Suprapubic skin (tissue), 4 donors: ENCODE data around the gene AGO1. TPM values are rescaled to one million over a fixed set of nuclear protein-coding genes. Genes with fewer than 3 reads are reported as not detected.
A peak's percentile ranks its signal among the peaks of the same experiment; 100 is the strongest.

ENCODE experiments used
- DNase-seq, 2 donors: peaks; one replicate each; pipeline ENCODE4 v3.0.0-alpha.2; 2019; ENCODE audit warnings: low spot score in 2 of 2
- H3K27ac ChIP-seq: fragments of 200-600 bp; sonication (generic); one replicate; pipeline ENCODE4 v1.5.1; 2019
- H3K27me3 ChIP-seq: fragments of 200-600 bp; sonication (generic); one replicate; pipeline ENCODE4 v1.5.1; 2019
- H3K36me3 ChIP-seq: fragments of 200-600 bp; sonication (generic); one replicate; pipeline ENCODE4 v1.5.1; 2019
- H3K4me1 ChIP-seq: fragments of 200-600 bp; sonication (generic); one replicate; pipeline ENCODE4 v1.5.1; 2019
- H3K4me3 ChIP-seq: fragments of 200-600 bp; sonication (generic); one replicate; pipeline ENCODE4 v1.5.1; 2019; ENCODE audit warnings: mild to moderate bottlenecking
- H3K9me3 ChIP-seq: fragments of 200-600 bp; sonication (generic); one replicate; pipeline ENCODE4 v1.5.1; 2019
- EP300 ChIP-seq: sonication (generic); formaldehyde crosslinking; IDR thresholded peaks from one replicate; pipeline ENCODE4 v1.6.1; 2017; ENCODE audit warnings: antibody characterized with exemption
- POLR2A ChIP-seq, 2 donors: fragments of 450-650 bp; IDR thresholded peaks; one replicate each; pipeline ENCODE4 v1.6.1; 2017; ENCODE audit warnings: antibody characterized with exemption in 2 of 2, mild to moderate bottlenecking in 2 of 2, moderate library complexity in 2 of 2
- POLR2AphosphoS5 ChIP-seq, 3 donors: sonication (generic); formaldehyde crosslinking; IDR thresholded peaks; one replicate each; pipeline ENCODE4 v1.6.1; 2017; ENCODE audit warnings: antibody characterized with exemption in 3 of 3
- WGBS: methylation state at CpG from one replicate; pipeline ENCODE4 v1.1.5; 2018; 5-methylcytosine and 5-hydroxymethylcytosine counted together
- total RNA-seq, 4 donors: library from RNA; depleted of rRNA; stranded (reverse); fragments of >200 nt; gene quantifications; one replicate each; pipeline ENCODE4 v1.1.0, GENCODE V29; 2016
- TF ChIP-seq, protein P1 (sequence below), 2 donors: fragments of 200-600 bp in 1 of 2; fragments of 450-650 bp in 1 of 2; sonication (generic) in 1 of 2; IDR thresholded peaks; one replicate each; pipeline ENCODE4 v1.5.1; 2016 to 2019; ENCODE audit warnings: antibody characterized with exemption in 2 of 2, mild to moderate bottlenecking in 1 of 2, moderate library complexity in 1 of 2

AGO1 gene
- total RNA-seq, 4 donors from 2014 or later, result 21.6 to 48.4 (median 35.4) TPM

DNA sequence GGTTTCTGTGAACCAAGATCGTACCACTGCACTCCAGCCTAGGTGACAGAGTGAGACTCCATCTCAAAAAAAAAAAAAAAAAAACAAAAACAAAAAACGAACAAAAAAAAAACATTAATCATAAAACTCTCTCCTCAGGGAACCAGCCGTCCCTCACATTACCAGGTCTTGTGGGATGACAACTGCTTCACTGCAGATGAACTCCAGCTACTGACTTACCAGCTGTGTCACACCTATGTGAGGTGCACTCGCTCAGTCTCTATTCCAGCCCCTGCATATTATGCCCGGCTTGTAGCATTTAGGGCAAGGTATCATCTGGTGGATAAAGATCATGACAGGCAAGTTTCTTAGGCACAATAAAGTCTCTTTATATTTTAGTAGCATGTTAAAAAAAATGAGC is 32.3 kb upstream of the AGO1 start:
- TF ChIP-seq, protein P1, sequence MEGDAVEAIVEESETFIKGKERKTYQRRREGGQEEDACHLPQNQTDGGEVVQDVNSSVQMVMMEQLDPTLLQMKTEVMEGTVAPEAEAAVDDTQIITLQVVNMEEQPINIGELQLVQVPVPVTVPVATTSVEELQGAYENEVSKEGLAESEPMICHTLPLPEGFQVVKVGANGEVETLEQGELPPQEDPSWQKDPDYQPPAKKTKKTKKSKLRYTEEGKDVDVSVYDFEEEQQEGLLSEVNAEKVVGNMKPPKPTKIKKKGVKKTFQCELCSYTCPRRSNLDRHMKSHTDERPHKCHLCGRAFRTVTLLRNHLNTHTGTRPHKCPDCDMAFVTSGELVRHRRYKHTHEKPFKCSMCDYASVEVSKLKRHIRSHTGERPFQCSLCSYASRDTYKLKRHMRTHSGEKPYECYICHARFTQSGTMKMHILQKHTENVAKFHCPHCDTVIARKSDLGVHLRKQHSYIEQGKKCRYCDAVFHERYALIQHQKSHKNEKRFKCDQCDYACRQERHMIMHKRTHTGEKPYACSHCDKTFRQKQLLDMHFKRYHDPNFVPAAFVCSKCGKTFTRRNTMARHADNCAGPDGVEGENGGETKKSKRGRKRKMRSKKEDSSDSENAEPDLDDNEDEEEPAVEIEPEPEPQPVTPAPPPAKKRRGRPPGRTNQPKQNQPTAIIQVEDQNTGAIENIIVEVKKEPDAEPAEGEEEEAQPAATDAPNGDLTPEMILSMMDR (IDR thresholded peaks at IDR 0.05), result no peak
- TF ChIP-seq EP300 (no peak), POLR2AphosphoS5 (IDR thresholded peaks at IDR 0.05) (no peak), POLR2A (IDR thresholded peaks at IDR 0.05) (no peak)

DNA sequence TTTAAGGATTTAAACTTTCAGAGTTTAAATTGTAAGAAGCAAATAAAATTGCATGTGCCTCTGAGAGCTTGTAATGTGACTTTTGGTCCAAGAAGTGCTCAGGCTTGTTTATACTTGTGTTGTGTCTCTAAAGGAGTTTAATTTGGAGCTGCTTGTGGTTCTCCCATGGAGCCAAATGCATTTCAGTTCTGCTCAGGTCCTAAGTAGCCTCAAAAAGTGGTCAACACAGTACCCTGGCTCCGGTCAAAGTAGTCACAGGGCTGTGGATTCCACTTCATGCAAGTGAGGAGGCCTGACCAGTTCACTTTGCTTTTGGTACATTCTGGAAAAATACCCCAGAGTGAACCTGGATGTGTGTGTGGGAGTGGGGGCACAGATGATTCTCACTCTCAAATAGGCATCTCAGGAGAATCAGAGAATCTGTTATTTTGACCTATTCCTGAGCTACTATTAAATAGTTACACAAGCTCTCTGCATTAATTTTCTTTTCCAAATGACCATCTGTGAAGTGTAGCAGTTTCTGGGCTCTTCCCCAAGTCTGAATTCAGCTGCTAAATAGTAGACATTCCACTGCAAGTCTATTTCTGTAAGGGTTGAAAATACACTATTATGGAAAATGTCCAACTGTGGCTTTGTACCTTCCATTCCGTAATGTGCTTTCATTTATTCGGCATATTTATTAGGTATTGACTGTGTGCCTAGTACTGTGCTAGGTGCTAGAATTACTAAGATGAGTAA is 31.7 kb upstream of the AGO1 start:
- Histone ChIP-seq H3K36me3 (peaks cover 56% of the 10 kb centered on the region), H3K27ac (peak overlapping the region; percentile 61)

More for the DNA sequence above, 32.3 kb upstream of the AGO1 start:
- Histone ChIP-seq H3K27me3 (no peaks in the 10 kb centered on the region), H3K36me3 (peaks cover 59% of the 10 kb centered on the region), H3K4me3 (no peak overlapping the region), H3K9me3 (no peaks in the 10 kb centered on the region), H3K4me1 (peaks cover 20% of the 10 kb centered on the region), H3K27ac (peak overlapping the region; percentile 61)
- WGBS, result 49% methylated on average over 5 of the region's 5 CpGs
- DNase-seq, result no peak

DNA sequence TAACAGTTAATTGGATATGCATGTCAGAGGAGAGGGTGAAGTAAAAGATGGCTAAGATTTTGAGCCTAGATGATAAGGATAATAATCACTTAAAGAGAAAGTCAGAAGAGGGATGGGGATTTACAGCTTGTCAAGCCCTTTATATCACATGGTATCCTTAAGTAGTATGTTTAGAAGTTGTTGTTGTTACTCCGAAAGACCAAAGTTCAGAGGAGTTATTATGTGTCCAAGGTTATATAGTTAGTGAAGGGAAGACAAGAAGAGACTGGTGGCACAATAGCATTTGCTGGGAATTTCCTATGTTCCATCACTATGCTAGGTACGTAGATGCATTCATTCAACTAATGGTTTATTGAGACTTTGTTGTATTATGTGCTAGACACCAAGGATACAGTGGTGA is 30.8 kb upstream of the AGO1 start:
- DNase-seq, result no peak
- no peaks in the 10 kb centered on the region for H3K9me3 ChIP-seq
- H3K4me1 ChIP-seq, result peaks cover 20% of the 10 kb centered on the region
- no peaks in the 10 kb centered on the region for H3K27me3 ChIP-seq
- H3K36me3 ChIP-seq, result peaks cover 53% of the 10 kb centered on the region
- 38% methylated on average over 2 of the region's 2 CpGs for WGBS
- no peak overlapping the region for H3K27ac ChIP-seq
- TF ChIP-seq, protein P1 (IDR thresholded peaks at IDR 0.05), result no peak
- H3K4me3 ChIP-seq, result no peak overlapping the region

More for the DNA sequence above, 31.7 kb upstream of the AGO1 start:
- H3K27me3 ChIP-seq, result no peaks in the 10 kb centered on the region
- TF ChIP-seq POLR2A (IDR thresholded peaks at IDR 0.05), result no peak
- no peak for TF ChIP-seq POLR2AphosphoS5 (IDR thresholded peaks at IDR 0.05)
- no peak for TF ChIP-seq EP300
- TF ChIP-seq, protein P1 (IDR thresholded peaks at IDR 0.05), result no peak
- H3K4me3 ChIP-seq, result no peak overlapping the region
- no peak for DNase-seq
- H3K9me3 ChIP-seq, result no peaks in the 10 kb centered on the region
- WGBS, result 43% methylated on average over 3 of the region's 3 CpGs
- H3K4me1 ChIP-seq, result peaks cover 20% of the 10 kb centered on the region

DNA sequence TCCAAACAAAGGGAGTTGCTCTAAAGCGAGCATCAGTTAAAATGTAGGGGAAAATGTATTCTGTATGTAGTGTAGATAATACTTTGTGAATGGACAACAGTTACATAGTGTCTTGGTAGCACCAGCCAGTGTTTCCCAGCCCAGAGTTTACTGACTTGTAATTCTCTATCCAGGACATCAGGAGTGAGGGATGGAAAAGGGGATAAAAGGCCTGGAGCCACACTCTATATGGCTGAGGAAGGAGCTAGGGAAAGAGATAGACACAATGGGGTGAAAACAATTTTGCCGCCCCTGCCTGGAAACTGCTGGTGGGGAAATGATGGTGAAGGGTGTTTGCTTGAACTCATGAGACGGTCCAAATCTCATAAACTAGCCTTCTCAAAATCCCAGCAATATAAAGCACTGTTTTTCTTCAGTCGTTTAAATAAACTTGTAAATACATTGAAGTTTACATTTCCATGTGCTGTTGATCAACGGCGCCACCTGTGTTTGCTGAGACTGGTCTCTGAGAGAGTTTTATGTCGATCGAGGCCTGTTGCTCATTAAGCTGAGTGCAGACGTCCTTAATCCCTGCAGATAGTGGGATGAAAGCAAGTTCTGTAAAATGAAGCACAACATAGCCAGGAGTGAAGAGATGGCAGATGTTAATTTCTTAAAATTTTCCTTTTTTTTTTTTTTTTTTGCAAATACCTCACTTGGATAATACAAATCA is 27.9 kb upstream of the AGO1 start:
- peaks cover 20% of the 10 kb centered on the region for H3K4me1 ChIP-seq
- TF ChIP-seq POLR2A (IDR thresholded peaks at IDR 0.05), result no peak
- TF ChIP-seq, protein P1 (IDR thresholded peaks at IDR 0.05), result no peak
- TF ChIP-seq EP300, result no peak
- TF ChIP-seq POLR2AphosphoS5 (IDR thresholded peaks at IDR 0.05), result no peak
- H3K9me3 ChIP-seq, result no peaks in the 10 kb centered on the region
- H3K27ac ChIP-seq, result no peak overlapping the region
- WGBS, result 51% methylated on average over 9 of the region's 9 CpGs
- H3K27me3 ChIP-seq, result no peaks in the 10 kb centered on the region
- DNase-seq, result no peak
- H3K36me3 ChIP-seq, result peaks cover 44% of the 10 kb centered on the region
- H3K4me3 ChIP-seq, result no peak overlapping the region

DNA sequence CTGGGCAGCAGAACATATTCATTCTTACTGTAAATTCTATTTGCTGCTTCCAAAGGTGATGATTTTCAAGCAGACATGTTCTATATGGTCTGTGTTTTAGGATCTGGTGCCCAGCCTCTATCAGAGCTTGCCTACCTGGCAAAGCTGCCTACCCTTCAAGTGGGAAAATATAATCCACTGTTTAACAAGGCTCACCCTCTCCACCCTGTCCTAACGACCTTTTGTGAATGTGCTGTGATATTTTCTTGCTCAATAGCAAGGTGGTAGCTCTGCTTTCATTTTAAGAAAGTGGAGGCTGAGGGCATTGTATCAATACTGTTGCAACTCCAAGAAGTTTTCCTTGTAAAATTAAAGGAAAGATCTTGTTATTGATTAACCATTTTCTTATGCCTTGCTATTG is 26.0 kb upstream of the AGO1 start:
- Histone ChIP-seq H3K27me3 (no peaks in the 10 kb centered on the region), H3K4me3 (no peak overlapping the region)
- 48% methylated on average over 1 of the region's 1 CpG for WGBS

More for the DNA sequence above, 26.0 kb upstream of the AGO1 start:
- TF ChIP-seq POLR2AphosphoS5 (IDR thresholded peaks at IDR 0.05) (no peak), EP300 (no peak), POLR2A (IDR thresholded peaks at IDR 0.05) (no peak)
- TF ChIP-seq, protein P1 (IDR thresholded peaks at IDR 0.05), result no peak
- Histone ChIP-seq H3K9me3 (no peaks in the 10 kb centered on the region), H3K4me1 (peaks cover 6% of the 10 kb centered on the region), H3K36me3 (peaks cover 33% of the 10 kb centered on the region), H3K27ac (no peak overlapping the region)
- no peak for DNase-seq
